Neuronal stem cell (in vitro differentiated cells): ENCODE data around the gene ERC1.
"Not testable (repeated sequence)": the region's sequence is repeated elsewhere in the genome, so short reads cannot be mapped to it uniquely, and the experiment has no call there.

ENCODE experiments used
- DNase-seq: peaks from one replicate; pipeline ENCODE4 v3.0.0-alpha.2; 2013; ENCODE audit warnings: low spot score
- H2AFZ ChIP-seq: one replicate; pipeline ENCODE4 v1.6.1; 2013; ENCODE audit warnings: mild to moderate bottlenecking, low read length, inconsistent platforms
- H2AK5ac ChIP-seq: 2 replicates; pipeline ENCODE4 v1.6.1; 2013; ENCODE audit warnings: low read depth, mild to moderate bottlenecking, inconsistent platforms, low read length, moderate library complexity, mixed read lengths
- H2BK120ac ChIP-seq: 2 replicates; pipeline ENCODE4 v1.6.1; 2013; ENCODE audit warnings: low read depth, mild to moderate bottlenecking, inconsistent platforms, low read length, moderate library complexity, mixed read lengths
- H2BK12ac ChIP-seq: one replicate; pipeline ENCODE4 v1.6.1; 2013; ENCODE audit warnings: low read length, inconsistent platforms
- H2BK15ac ChIP-seq: 2 replicates; pipeline ENCODE4 v1.6.1; 2013; ENCODE audit warnings: mild to moderate bottlenecking, low read length, inconsistent platforms, mixed read lengths
- H2BK5ac ChIP-seq: one replicate; pipeline ENCODE4 v1.6.1; 2013; ENCODE audit warnings: inconsistent platforms, mild to moderate bottlenecking, low read length, moderate library complexity
- H3K14ac ChIP-seq: one replicate; pipeline ENCODE4 v1.6.1; 2013; ENCODE audit warnings: low read length, inconsistent platforms
- H3K18ac ChIP-seq: 2 replicates; pipeline ENCODE4 v1.6.1; 2013; ENCODE audit warnings: low read length, inconsistent platforms
- H3K23ac ChIP-seq: 2 replicates; pipeline ENCODE4 v1.6.1; 2013; ENCODE audit warnings: low read depth, mild to moderate bottlenecking, mixed read lengths, low read length, inconsistent platforms; ENCODE audit not compliant: poor library complexity
- H3K27ac ChIP-seq: replicated peaks from 3 replicates; pipeline ENCODE4 v1.5.1; 2013; ENCODE audit warnings: low read length, inconsistent platforms
- H3K27me3 ChIP-seq, 3 experiments: 2 replicates each; pipeline ENCODE4 v1.6.1; 2013; ENCODE audit warnings: low read length in 3 of 3, mild to moderate bottlenecking in 2 of 3, inconsistent platforms in 1 of 3, low read depth in 1 of 3, mixed read lengths in 1 of 3, moderate library complexity in 1 of 3; ENCODE audit not compliant: control insufficient read depth in 3 of 3, insufficient read depth in 3 of 3
- H3K36me3 ChIP-seq, 2 donors: replicated peaks in 1 of 2; 2 replicates each; pipeline ENCODE4 v1.6.1; 2013; ENCODE audit warnings: low read length in 2 of 2; ENCODE audit not compliant: control insufficient read depth in 2 of 2, insufficient read depth in 2 of 2
- H3K4ac ChIP-seq: 2 replicates; pipeline ENCODE4 v1.6.1; 2013; ENCODE audit warnings: inconsistent platforms, mild to moderate bottlenecking, low read length, moderate library complexity
- H3K4me1 ChIP-seq, 2 donors: 1 replicate in 1 of 2; 2 replicates in 1 of 2; pipeline ENCODE4 v1.6.1; 2013; ENCODE audit warnings: low read length in 2 of 2, low read depth in 1 of 2; ENCODE audit not compliant: control insufficient read depth in 2 of 2, insufficient read depth in 1 of 2
- H3K4me2 ChIP-seq: one replicate; pipeline ENCODE4 v1.6.1; 2013; ENCODE audit warnings: mild to moderate bottlenecking, low read length, inconsistent platforms; ENCODE audit not compliant: insufficient read depth, poor library complexity, severe bottlenecking
- H3K4me3 ChIP-seq, 2 donors: 2 replicates each; pipeline ENCODE4 v1.5.1; 2013; ENCODE audit warnings: low read length in 2 of 2, mild to moderate bottlenecking in 2 of 2, inconsistent platforms in 1 of 2, moderate library complexity in 1 of 2
- H3K79me1 ChIP-seq: one replicate; pipeline ENCODE4 v1.6.1; 2013; ENCODE audit warnings: low read depth, mild to moderate bottlenecking, inconsistent platforms, low read length, moderate library complexity
- H3K9ac ChIP-seq: one replicate; pipeline ENCODE4 v1.6.1; 2013; ENCODE audit warnings: mild to moderate bottlenecking, low read depth, low read length, inconsistent platforms; ENCODE audit not compliant: poor library complexity
- H3K9me3 ChIP-seq, 2 donors: replicated peaks in 1 of 2; 2 replicates each; pipeline versions ENCODE3 to v1.6.1; 2013; ENCODE audit warnings: low read length in 2 of 2, mild to moderate bottlenecking in 2 of 2, inconsistent platforms in 1 of 2, low read depth in 1 of 2, mixed read lengths in 1 of 2, moderate library complexity in 1 of 2; ENCODE audit not compliant: control insufficient read depth in 2 of 2, insufficient read depth in 1 of 2
- H4K8ac ChIP-seq: one replicate; pipeline ENCODE4 v1.6.1; 2013; ENCODE audit warnings: low read depth, mild to moderate bottlenecking, inconsistent platforms, low read length, moderate library complexity
- H4K91ac ChIP-seq: one replicate; pipeline ENCODE4 v1.6.1; 2013; ENCODE audit warnings: low read length, low read depth, mild to moderate bottlenecking, inconsistent platforms; ENCODE audit not compliant: poor library complexity
- WGBS, 2 donors: extraction: QIAGEN DNeasy Blood & Tissue Kit; methylation state at CpG; one replicate each; pipeline ENCODE4 v1.1.7; 2013; ENCODE audit warnings: missing lambda C conversion rate in 2 of 2, mixed read lengths in 1 of 2; ENCODE audit not compliant: insufficient read length in 2 of 2, insufficient replicate concordance in 1 of 2; ENCODE audit errors: extremely low coverage in 2 of 2; 5-methylcytosine and 5-hydroxymethylcytosine counted together

The ERC1 gene

DNA sequence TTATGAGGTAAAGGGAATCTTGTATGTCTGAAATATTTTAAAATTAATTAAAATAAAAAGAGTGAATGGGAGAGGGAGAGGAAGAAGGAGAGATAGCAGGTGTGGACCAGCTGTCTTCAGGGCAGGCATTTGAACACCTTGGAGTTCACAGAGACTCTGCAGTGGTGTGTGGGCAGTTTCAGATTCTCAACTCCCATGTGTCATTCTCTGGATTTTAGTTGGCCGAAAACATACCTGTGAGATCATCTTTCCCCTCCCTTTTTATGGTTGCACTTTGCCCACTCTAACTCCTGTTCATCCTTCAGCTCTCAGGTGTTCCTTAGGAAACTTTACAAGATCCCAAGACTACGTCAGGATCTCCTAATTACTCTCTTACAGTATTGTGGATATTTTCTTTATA is 108.1 kb downstream of the ERC1 start:
- peaks cover 4 to 8% of the 10 kb centered on the region in 2 donors for H3K4me1 ChIP-seq
- no peak overlapping the region for H2BK15ac ChIP-seq
- no peak overlapping the region for H3K9ac ChIP-seq
- no peak overlapping the region for H4K91ac ChIP-seq
- no peak for DNase-seq
- H2AK5ac ChIP-seq = no peak overlapping the region
- WGBS, 2 donors = no CpG with 5 or more reads among the region's 2 CpGs
- no peak overlapping the region for H2BK12ac ChIP-seq
- H2BK120ac ChIP-seq = no peak overlapping the region
- no peak overlapping the region for H3K4ac ChIP-seq
- no peaks in the 10 kb centered on the region for H3K36me3 ChIP-seq
- H3K27me3 ChIP-seq = no peaks in the 10 kb centered on the region
- no peaks in the 10 kb centered on the region for H3K9me3 ChIP-seq
- no peak overlapping the region for H3K23ac ChIP-seq
- H2BK5ac ChIP-seq = no peak overlapping the region
- H3K18ac ChIP-seq = no peak overlapping the region
- H3K4me3 ChIP-seq = no peak overlapping the region
- no peak overlapping the region for H3K27ac ChIP-seq
- no peaks in the 10 kb centered on the region for H3K79me1 ChIP-seq
- H2AFZ ChIP-seq = no peak overlapping the region
- H4K8ac ChIP-seq = no peak overlapping the region
- H3K14ac ChIP-seq = no peak overlapping the region
- H3K4me2 ChIP-seq = no peak overlapping the region

GRCh38 chr12:1099618-1100017 is 108.6 kb downstream of the ERC1 start:
- H2AFZ ChIP-seq, H3K27me3 ChIP-seq, H3K79me1 ChIP-seq, H3K23ac ChIP-seq, H3K27ac ChIP-seq, H3K9ac ChIP-seq, H4K91ac ChIP-seq, H2BK15ac ChIP-seq, H3K4ac ChIP-seq, H4K8ac ChIP-seq, H3K14ac ChIP-seq, H2BK5ac ChIP-seq, H2AK5ac ChIP-seq, H3K4me1 ChIP-seq, H3K4me3 ChIP-seq, H3K36me3 ChIP-seq, H3K18ac ChIP-seq, H2BK12ac ChIP-seq, DNase-seq, H3K4me2 ChIP-seq, H3K9me3 ChIP-seq, H2BK120ac ChIP-seq: not testable (repeated sequence)
- no CpG with 5 or more reads among the region's 2 CpGs for WGBS, 2 donors

DNA sequence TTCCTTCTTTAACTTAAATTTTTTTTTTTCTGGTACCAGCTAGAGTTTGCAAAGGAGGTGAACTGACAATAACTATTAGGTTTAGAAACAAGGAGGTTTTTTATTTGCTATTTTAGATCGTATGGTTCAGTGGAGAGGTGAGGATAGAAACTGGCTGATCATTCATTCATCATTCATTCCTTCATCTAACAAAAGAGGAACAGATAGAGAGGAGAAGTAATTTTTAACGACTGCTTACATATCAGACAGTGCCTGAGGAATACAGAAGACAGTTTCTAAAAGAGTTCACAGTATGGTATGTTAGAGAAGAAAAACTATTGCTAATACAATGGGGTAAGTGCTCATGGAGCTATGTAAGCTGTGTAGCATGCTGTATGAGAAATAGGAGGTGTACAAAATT is 111.1 kb downstream of the ERC1 start:
- H3K18ac ChIP-seq = no peak overlapping the region
- H2BK5ac ChIP-seq = no peak overlapping the region
- no peak overlapping the region for H3K4me2 ChIP-seq
- no peak overlapping the region for H4K91ac ChIP-seq
- H3K27ac ChIP-seq = no peak overlapping the region
- DNase-seq = no peak
- H3K9me3 ChIP-seq = no peaks in the 10 kb centered on the region
- no peak overlapping the region for H2AK5ac ChIP-seq
- H2BK12ac ChIP-seq = no peak overlapping the region
- H3K27me3 ChIP-seq = no peaks in the 10 kb centered on the region
- H3K14ac ChIP-seq = no peak overlapping the region
- peaks cover 10 to 13% of the 10 kb centered on the region in 2 donors for H3K4me1 ChIP-seq
- no peak overlapping the region for H4K8ac ChIP-seq
- no peak overlapping the region for H2AFZ ChIP-seq
- H2BK15ac ChIP-seq = no peak overlapping the region
- H3K4me3 ChIP-seq = no peak overlapping the region
- no CpG with 5 or more reads among the region's 2 CpGs for WGBS, 2 donors
- no peak overlapping the region for H3K9ac ChIP-seq
- H3K23ac ChIP-seq = no peak overlapping the region
- H2BK120ac ChIP-seq = no peak overlapping the region
- H3K36me3 ChIP-seq = no peaks in the 10 kb centered on the region
- no peak overlapping the region for H3K4ac ChIP-seq
- H3K79me1 ChIP-seq = no peaks in the 10 kb centered on the region

DNA sequence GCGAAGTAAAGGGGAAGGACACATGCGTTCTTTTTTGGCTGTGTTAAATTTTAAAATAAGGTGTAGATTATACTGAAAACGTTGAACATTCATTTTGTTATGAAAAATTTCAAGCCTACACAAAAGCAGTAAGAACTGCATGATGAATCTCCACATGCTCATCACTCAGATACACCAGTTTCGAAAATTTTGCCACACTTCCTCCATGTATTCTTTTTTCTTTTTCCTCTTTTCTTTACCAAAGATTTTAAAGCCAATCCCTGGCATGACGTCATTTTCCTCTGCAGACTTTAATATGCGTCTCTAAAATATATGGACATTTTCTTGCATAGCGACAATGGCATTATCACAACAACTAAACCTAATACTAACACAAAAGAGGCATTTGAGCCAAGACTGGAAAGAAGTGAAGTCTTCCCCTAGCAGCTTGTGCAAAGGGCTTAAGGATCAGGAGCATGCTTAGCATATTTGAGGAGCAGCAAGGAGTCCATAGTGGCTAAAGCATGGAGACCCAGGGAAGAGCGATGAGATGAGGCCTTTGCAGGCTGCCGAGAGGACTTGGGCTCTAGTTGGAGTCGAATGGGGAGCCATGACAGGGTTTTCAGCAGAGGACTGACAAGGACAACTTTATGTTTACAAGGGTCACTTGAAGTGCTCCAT is 111.9 kb downstream of the ERC1 start:
- H3K4me1 ChIP-seq = peaks cover 10 to 13% of the 10 kb centered on the region in 2 donors
- H3K18ac ChIP-seq = no peak overlapping the region
- no peak overlapping the region for H2BK15ac ChIP-seq
- no peak for DNase-seq
- no peaks in the 10 kb centered on the region for H3K27me3 ChIP-seq
- no peak overlapping the region for H2AFZ ChIP-seq
- no peak overlapping the region for H2BK12ac ChIP-seq
- no peak overlapping the region for H3K4me2 ChIP-seq
- no peaks in the 10 kb centered on the region for H3K79me1 ChIP-seq
- WGBS, 2 donors = no CpG with 5 or more reads among the region's 10 CpGs
- H3K9ac ChIP-seq = no peak overlapping the region
- no peak overlapping the region for H3K14ac ChIP-seq
- no peaks in the 10 kb centered on the region for H3K9me3 ChIP-seq
- H2BK5ac ChIP-seq = no peak overlapping the region
- H3K4ac ChIP-seq = no peak overlapping the region
- no peak overlapping the region for H3K4me3 ChIP-seq
- no peak overlapping the region for H2AK5ac ChIP-seq
- H2BK120ac ChIP-seq = no peak overlapping the region
- H3K36me3 ChIP-seq = no peaks in the 10 kb centered on the region
- no peak overlapping the region for H4K8ac ChIP-seq
- H4K91ac ChIP-seq = no peak overlapping the region
- H3K27ac ChIP-seq = no peak overlapping the region
- H3K23ac ChIP-seq = no peak overlapping the region
